Measurements from ENCODE around the gene HEXB. TPM values are rescaled to one million over a fixed set of nuclear protein-coding genes. Genes with fewer than 3 reads are reported as not detected.

HEXB gene
- polyA plus RNA-seq (ENCODE audit: insufficient read length) = 146 TPM
- long read RNA-seq, donor 1, transcript HEXB-205 (3 exons, 806 nt) = minor isoform, 6 of 82 reads
- long read RNA-seq, donor 1, transcript HEXB-201 (14 exons, 1,901 nt) = major isoform, 34 of 82 reads
- long read RNA-seq, donor 1, transcript HEXB-209 (6 exons, 1,684 nt) = minor isoform, 5 of 82 reads
- long read RNA-seq, donor 1, partial matches to known transcripts = 36 of 82 reads
- long read RNA-seq, donor 1, other reads (novel, unspliced or antisense) = 0 of 82 reads
- long read RNA-seq, donor 2, transcript HEXB-201 (14 exons, 1,901 nt) = major isoform, 24 of 67 reads
- long read RNA-seq, donor 2, partial matches to known transcripts = 28 of 67 reads
- long read RNA-seq, donor 2, other reads (novel, unspliced or antisense) = 9 of 67 reads
- long read RNA-seq, donor 3, transcript HEXB-201 (14 exons, 1,901 nt) = major isoform, 30 of 54 reads
- long read RNA-seq, donor 3, partial matches to known transcripts = 21 of 54 reads
- long read RNA-seq, donor 3, other reads (novel, unspliced or antisense) = 0 of 54 reads
- long read RNA-seq, donor 4, partial matches to known transcripts = 8 of 12 reads
- long read RNA-seq, donor 4, other reads (novel, unspliced or antisense) = 0 of 12 reads
- long read RNA-seq, donor 5, transcript HEXB-201 (14 exons, 1,901 nt) = major isoform, 66 of 126 reads
- long read RNA-seq, donor 5, partial matches to known transcripts = 45 of 126 reads
- long read RNA-seq, donor 5, other reads (novel, unspliced or antisense) = 9 of 126 reads
- long read RNA-seq, donor 6, transcript HEXB-201 (14 exons, 1,901 nt) = major isoform, 32 of 72 reads
- long read RNA-seq, donor 6, partial matches to known transcripts = 26 of 72 reads
- long read RNA-seq, donor 6, other reads (novel, unspliced or antisense) = 6 of 72 reads
- long read RNA-seq, donor 7, transcript HEXB-201 (14 exons, 1,901 nt) = major isoform, 34 of 100 reads
- long read RNA-seq, donor 7, transcript HEXB-205 (3 exons, 806 nt) = minor isoform, 7 of 100 reads
- long read RNA-seq, donor 7, partial matches to known transcripts = 44 of 100 reads
- long read RNA-seq, donor 7, other reads (novel, unspliced or antisense) = 11 of 100 reads
- long read RNA-seq, donor 8, transcript HEXB-201 (14 exons, 1,901 nt) = major isoform, 21 of 23 reads
- long read RNA-seq, donor 8, partial matches to known transcripts = 0 of 23 reads
- long read RNA-seq, donor 8, other reads (novel, unspliced or antisense) = 0 of 23 reads

DNA sequence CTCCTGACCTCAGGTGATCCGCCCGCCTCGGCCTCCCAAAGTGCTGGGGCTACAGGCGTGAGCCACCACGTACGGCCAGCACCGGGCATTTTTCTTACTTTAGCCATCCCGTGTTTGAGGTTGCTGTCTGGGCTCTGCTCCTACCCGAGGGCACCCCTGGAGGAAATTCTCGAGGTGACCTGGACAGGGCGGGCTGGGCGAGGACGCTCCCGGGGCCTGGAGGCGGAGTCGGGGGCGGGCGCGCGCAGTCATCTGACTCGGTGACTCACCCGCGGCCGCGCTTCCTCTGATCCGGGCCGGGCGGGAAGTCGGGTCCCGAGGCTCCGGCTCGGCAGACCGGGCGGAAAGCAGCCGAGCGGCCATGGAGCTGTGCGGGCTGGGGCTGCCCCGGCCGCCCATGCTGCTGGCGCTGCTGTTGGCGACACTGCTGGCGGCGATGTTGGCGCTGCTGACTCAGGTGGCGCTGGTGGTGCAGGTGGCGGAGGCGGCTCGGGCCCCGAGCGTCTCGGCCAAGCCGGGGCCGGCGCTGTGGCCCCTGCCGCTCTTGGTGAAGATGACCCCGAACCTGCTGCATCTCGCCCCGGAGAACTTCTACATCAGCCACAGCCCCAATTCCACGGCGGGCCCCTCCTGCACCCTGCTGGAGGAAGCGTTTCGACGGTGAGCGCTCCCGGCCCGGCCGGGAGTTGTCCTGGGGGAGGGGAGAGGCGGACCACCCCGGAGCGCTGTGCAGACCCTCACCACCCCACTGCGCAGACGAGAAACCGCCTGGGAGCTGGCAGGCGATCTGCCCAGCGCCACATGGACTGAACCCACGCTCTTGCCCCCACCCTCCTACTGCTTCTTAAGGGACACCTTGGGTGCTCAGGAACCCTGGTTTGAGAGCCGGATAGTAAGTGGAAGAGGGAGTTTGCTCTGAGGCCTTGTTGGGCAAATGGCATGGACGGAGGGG lies at the start of gene HEXB:
HEXB (plus strand) TSS at position 334 of the 952 bp plus-strand sequence; CDS start at position 362, 28 bp downstream.
- DNase-seq = peak; percentile 76

DNA sequence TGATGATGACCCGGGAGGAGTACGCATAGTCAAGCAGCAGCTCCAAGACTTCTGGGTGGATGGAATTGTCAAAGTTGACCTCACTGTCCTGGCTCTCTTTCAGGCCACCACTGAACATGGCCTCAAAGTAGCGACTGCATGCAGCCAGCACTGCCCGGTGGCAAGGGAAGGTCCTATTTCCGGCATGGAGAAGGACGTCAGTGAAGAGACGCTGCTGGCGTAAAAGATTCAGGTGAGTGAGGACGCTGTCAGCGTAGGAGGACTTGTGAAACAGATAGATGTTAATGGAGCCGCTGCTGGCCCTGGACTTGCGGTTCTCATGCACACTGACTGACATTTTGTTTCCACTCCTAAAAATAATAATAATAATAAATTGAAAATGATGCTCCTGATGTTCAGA lies 48.9 kb upstream of the HEXB start:
- no peak for DNase-seq

- no peak for DNase-seq
Observed at GRCh38 chr5:74636552-74636951, 48.5 kb upstream of the HEXB start.

GRCh38 chr5:74638544-74638969 lies 46.5 kb upstream of the HEXB start:
- peak; percentile 29 for DNase-seq

DNA sequence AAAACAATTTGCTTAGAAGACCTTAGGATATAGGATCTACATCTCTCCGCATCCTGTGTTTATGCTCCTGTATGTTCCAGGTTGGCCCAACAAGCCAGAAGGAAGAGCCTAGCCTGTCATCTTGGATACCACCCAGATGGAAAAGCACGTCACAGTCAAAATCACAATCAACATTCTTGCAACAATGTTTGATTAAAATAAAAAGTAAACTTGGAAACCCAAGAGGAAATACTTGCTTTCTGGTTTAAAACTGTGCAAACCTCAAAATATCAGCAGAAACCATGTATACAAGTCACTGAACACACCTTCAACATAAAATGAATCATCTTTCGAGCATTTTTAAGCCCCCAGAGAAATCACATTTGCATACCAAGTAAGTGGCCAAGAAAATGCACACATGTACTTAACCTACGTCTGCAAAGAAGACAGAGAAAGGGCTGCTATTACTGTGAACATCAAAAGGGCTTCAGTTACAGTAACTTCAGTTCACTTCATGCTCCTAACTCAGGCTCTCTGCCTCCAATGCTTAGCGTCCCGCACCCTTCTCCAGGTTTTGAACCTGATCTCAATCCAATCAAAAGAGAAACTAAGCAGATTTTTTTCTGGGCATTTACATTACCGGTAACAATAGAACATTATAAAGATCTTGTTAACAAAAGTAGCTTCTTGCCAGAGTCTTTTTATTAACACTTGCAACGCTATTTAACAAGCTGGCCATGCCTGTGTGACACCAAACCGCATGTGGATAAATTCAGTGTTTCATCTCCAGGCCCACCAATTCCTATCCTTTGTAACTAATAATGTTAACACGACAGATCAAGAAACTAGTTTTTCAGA lies 45.8 kb upstream of the HEXB start:
- DNase-seq = peak; percentile 31

GRCh38 chr5:74639807-74640449 lies 45.1 kb upstream of the HEXB start:
- DNase-seq = no peak

GRCh38 chr5:74640450-74640953 lies 44.5 kb upstream of the HEXB start, which contains the start of gene ENC1:
TSS of gene ENC1 (minus strand) at chr5:74640728. CDS start at chr5:74636485, 4,243 bp downstream.
- DNase-seq = peak; percentile 95

- DNase-seq = peak; percentile 80
Observed at GRCh38 chr5:74640954-74641734, 43.9 kb upstream of the HEXB start.

- DNase-seq = peak; percentile 81
Observed at GRCh38 chr5:74641735-74642542, 43.1 kb upstream of the HEXB start.

DNA sequence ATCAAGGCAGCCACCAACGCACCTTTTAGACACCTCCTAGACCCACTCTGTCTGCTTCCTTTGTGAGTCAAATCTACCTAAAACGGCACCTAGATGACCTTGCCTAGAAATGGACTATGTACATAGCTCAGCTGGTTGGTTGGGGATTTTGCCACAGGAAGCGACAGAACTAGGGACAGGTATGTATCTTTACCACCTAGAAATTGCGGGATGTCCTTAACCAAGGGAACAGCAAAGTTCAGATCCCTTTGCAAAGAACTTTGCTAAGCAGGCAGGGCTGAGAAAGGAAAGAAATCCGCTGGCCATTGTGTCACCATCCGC lies 42.5 kb upstream of the HEXB start:
- DNase-seq = no peak

- DNase-seq = no peak
Observed at GRCh38 chr5:74643111-74643562, 41.9 kb upstream of the HEXB start.

GRCh38 chr5:74647096-74647495 lies 37.9 kb upstream of the HEXB start:
- no peak for DNase-seq

DNA sequence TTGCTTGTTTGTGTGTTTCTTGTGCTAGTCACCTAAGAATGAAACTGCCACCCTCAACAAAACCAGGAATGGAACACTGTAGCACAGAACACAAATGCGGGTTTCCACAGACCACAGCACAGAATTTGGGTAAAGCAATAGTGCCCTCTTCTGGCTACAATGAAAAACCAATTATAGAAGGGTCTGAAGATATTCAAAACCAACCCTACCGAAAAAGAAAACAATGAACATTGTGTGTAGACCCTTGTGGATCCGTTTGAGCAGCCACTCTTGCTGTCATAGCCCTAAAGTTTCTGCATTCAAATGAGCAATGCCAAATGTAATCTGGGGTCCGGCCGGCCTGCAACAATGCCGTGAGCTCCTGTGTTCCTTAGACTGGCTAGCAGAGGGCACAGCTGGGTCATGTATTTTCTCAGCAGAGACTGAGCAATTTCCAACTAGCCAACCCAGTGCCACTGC lies 36.2 kb upstream of the HEXB start:
- DNase-seq = peak; percentile 76

DNA sequence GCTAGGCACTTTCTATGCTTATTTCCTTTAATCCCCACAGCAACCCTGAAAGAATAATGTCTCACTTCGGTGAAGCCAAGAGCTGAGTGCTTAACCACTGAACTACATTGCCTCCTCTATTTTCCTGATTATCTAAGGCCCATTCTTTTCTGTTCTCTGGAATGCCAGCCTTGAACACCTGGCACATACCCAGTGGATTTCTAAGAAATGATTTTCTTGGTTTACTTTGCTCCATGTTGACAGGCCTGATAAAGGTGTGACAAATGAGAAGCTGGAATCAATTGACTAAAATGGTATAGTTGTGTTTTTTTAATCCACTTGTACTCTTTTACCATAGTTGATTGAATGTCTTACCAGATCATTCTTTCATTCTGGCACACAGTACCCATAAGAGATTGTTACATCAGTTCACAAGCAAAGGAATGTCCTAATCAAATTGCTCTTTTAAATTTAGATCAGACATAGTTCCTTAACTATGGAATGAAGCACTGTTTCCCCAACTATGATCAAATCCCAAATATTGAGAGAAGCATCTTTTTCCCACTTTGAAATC lies 35.5 kb upstream of the HEXB start:
- no peak for DNase-seq

- no peak for DNase-seq
Observed at GRCh38 chr5:74651710-74652109, 33.3 kb upstream of the HEXB start.

GRCh38 chr5:74652576-74652975 lies 32.5 kb upstream of the HEXB start:
- DNase-seq = no peak

DNA sequence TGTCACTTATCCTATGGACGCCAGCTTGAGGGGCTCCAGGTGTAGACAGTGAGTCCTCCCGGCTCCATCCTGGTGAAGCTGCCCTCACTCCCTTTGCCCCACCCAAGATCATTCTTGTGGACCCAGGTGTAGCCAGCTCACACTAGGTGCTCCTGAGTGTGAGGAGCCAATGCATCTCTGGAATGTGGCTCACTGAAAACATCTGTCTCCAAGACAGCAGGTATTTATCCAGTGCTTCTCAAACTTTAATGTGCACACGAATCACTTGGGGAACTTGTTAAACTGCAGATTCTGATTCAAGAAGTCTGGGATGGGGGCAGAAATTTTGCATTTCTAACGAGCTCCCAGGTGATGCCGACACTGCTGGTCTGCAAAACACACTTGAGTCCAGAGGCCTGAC lies 31.0 kb upstream of the HEXB start:
- DNase-seq = no peak
